ENCODE measurements around the gene PHF3.

DNA sequence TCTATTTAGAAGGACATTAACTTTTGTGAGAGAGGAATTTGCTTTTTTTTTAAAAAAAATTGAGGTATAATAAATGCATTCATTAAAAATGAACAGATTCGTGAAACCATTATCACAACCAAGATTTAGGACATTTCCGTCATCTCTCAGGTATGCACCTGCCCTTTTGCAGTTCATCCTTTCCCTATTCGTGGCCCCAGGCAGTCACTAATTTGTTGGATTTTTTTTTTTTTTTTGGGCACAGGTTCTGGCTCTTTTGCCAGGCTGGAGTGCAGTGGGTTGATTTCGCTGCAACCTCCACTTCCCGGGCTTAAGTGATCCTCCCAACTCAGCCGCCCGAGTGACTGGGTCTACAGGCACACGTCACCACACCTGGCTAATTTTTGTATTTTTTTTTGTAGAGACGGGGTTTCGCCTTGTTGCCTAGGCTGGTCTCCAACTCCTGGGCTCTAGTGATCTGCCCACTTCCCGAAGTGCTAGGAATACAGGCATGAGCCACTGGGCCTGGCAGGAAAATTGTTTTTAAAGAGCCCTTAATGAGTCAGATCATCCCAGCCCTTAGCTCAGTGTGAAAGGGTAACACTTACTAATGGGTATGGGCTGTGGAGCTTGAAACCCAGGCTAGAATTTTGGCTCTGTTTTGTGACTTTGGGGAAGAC lies 9.2 kb downstream of the PHF3 start:
- no peak for TF ChIP-seq EZH2 (IDR thresholded peaks at IDR 0.05; ENCODE audit: insufficient read depth, poor library complexity, severe bottlenecking)
- no peak for TF ChIP-seq EZH2phosphoT487 (IDR thresholded peaks at IDR 0.05; ENCODE audit: insufficient read depth, low read depth)
